GM19025 (cell line): Measurements from ENCODE around the gene NOP9.
"Not testable (repeated sequence)": the region's sequence is repeated elsewhere in the genome, so short reads cannot be mapped to it uniquely, and the experiment has no call there.

Experiments used
- ATAC-seq: cut with Tn5 transposase; IDR thresholded peaks from one replicate; pipeline ENCODE4 v1.9.1; 2021; ENCODE audit warnings: mild to moderate bottlenecking, low read depth, moderate library complexity; ENCODE audit not compliant: unreplicated experiment

NOP9 gene

GRCh38 chr14:24322672-24323071 is 23.0 kb downstream of the NOP9 start:
- no peak for ATAC-seq

GRCh38 chr14:24323341-24323740 is 23.7 kb downstream of the NOP9 start:
- no peak for ATAC-seq

- no peak for ATAC-seq
Observed at GRCh38 chr14:24324024-24324423, 24.4 kb downstream of the NOP9 start.

- no peak for ATAC-seq
Observed at GRCh38 chr14:24325041-24325530, 25.4 kb downstream of the NOP9 start.

- no peak for ATAC-seq
Observed at GRCh38 chr14:24325963-24326362, 26.3 kb downstream of the NOP9 start.

- no peak for ATAC-seq
Observed at GRCh38 chr14:24327303-24327702, 27.7 kb downstream of the NOP9 start.

GRCh38 chr14:24327914-24328313 is 28.3 kb downstream of the NOP9 start:
- ATAC-seq = not testable (repeated sequence)

GRCh38 chr14:24329073-24329663 is 29.5 kb downstream of the NOP9 start:
- ATAC-seq = no peak

GRCh38 chr14:24329736-24330135 is 30.1 kb downstream of the NOP9 start:
- ATAC-seq = no peak

- no peak for ATAC-seq
Observed at GRCh38 chr14:24330973-24331674, 31.5 kb downstream of the NOP9 start.

- ATAC-seq = no peak
Observed at GRCh38 chr14:24331731-24332267, 32.1 kb downstream of the NOP9 start.

- ATAC-seq = peak; percentile 72
Observed at GRCh38 chr14:24332268-24332993, 32.8 kb downstream of the NOP9 start.

- ATAC-seq = no peak
Observed at GRCh38 chr14:24334431-24335291, 35.0 kb downstream of the NOP9 start, which contains the start of gene ADCY4. ADCY4 (minus strand) TSS chr14:24335071; CDS start chr14:24334652, 419 bp downstream.

- no peak for ATAC-seq
Observed at GRCh38 chr14:24335461-24336171, 36.0 kb downstream of the NOP9 start.

GRCh38 chr14:24337144-24337823 is 37.6 kb downstream of the NOP9 start:
- no peak for ATAC-seq

- no peak for ATAC-seq
Observed at GRCh38 chr14:24337824-24338175, 38.1 kb downstream of the NOP9 start.

- ATAC-seq = no peak
Observed at GRCh38 chr14:24338843-24339242, 39.2 kb downstream of the NOP9 start.

- peak; percentile 84 for ATAC-seq
Observed at GRCh38 chr14:24339284-24340151, 39.9 kb downstream of the NOP9 start, which contains the start of gene RIPK3. RIPK3 (minus strand) TSS chr14:24339991; CDS start chr14:24339826, 165 bp downstream.
